HepG2 (cell line): ENCODE data around the gene PRKCG. TPM values are rescaled to one million over a fixed set of nuclear protein-coding genes. Genes with fewer than 3 reads are reported as not detected.

ENCODE experiments used
- ATAC-seq: fragments of 200-7000 bp; cut with Tn5 transposase; 3 replicates; pipeline ENCODE4 v1.9.1; 2020; ENCODE audit warnings: mild to moderate bottlenecking, moderate library complexity
- BruUV-seq: library from RNA; stranded (reverse); fragments of 400-500 nt; replicated peaks from 2 replicates; lab custom pipeline; 2021; lab: Mats Ljungman, UMichigan
- CTCF ChIA-PET: fragments of 300-600 bp; formaldehyde crosslinking; extraction: SDS; loops from one replicate; lab custom pipeline; 2021; ENCODE audit warnings: low total read pairs, inconsistent platforms, low intra/inter-chr PET ratio; lab: Yijun Ruan, JAX
- POLR2A ChIA-PET: fragments of 350-600 bp; sonication (Branson Sonifier 250); formaldehyde crosslinking; loops from one replicate; lab custom pipeline; 2020; ENCODE audit warnings: antibody characterized with exemption, inconsistent platforms; lab: Yijun Ruan, JAX
- DNase-seq: peaks from one replicate; pipeline ENCODE4 v3.0.0-alpha.2; 2015; ENCODE audit warnings: low spot score
- FAIRE-seq: peaks from 3 replicates; lab custom pipeline; 2011; peaks lifted over from hg19 to GRCh38; lab: Jason Lieb, UNC
- H2AFZ ChIP-seq: one replicate; pipeline ENCODE4 v1.6.1; 2011; ENCODE audit warnings: low read length, inconsistent platforms
- H3K27ac ChIP-seq: fragments of 300-600 bp; 3 replicates; pipeline ENCODE4 v1.8.0; 2011; ENCODE audit warnings: mixed run types, mild to moderate bottlenecking, mixed read lengths, low read length, inconsistent platforms; ENCODE audit not compliant: insufficient read depth; ENCODE audit errors: extremely low read length
- H3K27me3 ChIP-seq, 2 experiments: fragments of 200-600 bp in 1 of 2; 2 replicates in 1 of 2; 3 replicates in 1 of 2; pipeline versions ENCODE4 v1.6.0 to v1.8.0; 2011; ENCODE audit warnings: low read length in 2 of 2, mild to moderate bottlenecking in 2 of 2, moderate library complexity in 2 of 2, inconsistent platforms in 1 of 2; ENCODE audit not compliant: insufficient read depth in 2 of 2, control insufficient read depth in 1 of 2
- H3K36me3 ChIP-seq, 2 experiments: fragments of 200-600 bp in 1 of 2; replicated peaks in 1 of 2; 2 replicates in 1 of 2; 3 replicates in 1 of 2; pipeline versions ENCODE4 v1.5.1 to v1.8.0; 2011; ENCODE audit warnings: low read length in 2 of 2, inconsistent platforms in 1 of 2; ENCODE audit not compliant: insufficient read depth in 2 of 2, control insufficient read depth in 1 of 2
- H3K4me1 ChIP-seq: 2 replicates; pipeline ENCODE4 v1.5.1; 2012; ENCODE audit warnings: low read length, inconsistent platforms; ENCODE audit not compliant: insufficient read depth
- H3K4me2 ChIP-seq: 2 replicates; pipeline ENCODE4 v1.6.0; 2011; ENCODE audit warnings: low read depth, low read length, inconsistent platforms
- H3K4me3 ChIP-seq, 3 experiments: fragments of 200-600 bp in 1 of 3; sonication (generic), shearing (Covaris generic) in 1 of 3; replicated peaks in 1 of 3; 2 replicates each; pipeline ENCODE4 v1.5.1; 2011 to 2016; ENCODE audit warnings: low read length in 3 of 3, inconsistent platforms in 2 of 3, low read depth in 2 of 3, mild to moderate bottlenecking in 2 of 3, control low read depth in 1 of 3, mixed read lengths in 1 of 3; ENCODE audit not compliant: insufficient read depth in 1 of 3
- H3K79me2 ChIP-seq: one replicate; pipeline ENCODE4 v1.6.1; 2011; ENCODE audit warnings: low read length, inconsistent platforms; ENCODE audit not compliant: insufficient read depth
- H3K9ac ChIP-seq: 2 replicates; pipeline ENCODE4 v1.6.0; 2011; ENCODE audit warnings: mild to moderate bottlenecking, low read depth, low read length, inconsistent platforms; ENCODE audit not compliant: insufficient read depth
- H3K9me3 ChIP-seq: 2 replicates; pipeline ENCODE4 v1.5.1; 2012; ENCODE audit warnings: mild to moderate bottlenecking, low read length
- H4K20me1 ChIP-seq: 2 replicates; pipeline ENCODE4 v1.6.0; 2011; ENCODE audit warnings: inconsistent platforms, mild to moderate bottlenecking, low read length, moderate library complexity; ENCODE audit not compliant: insufficient read depth
- AKAP8 ChIP-seq: sonication (generic); formaldehyde crosslinking; IDR thresholded peaks from 2 replicates; pipeline ENCODE4 v1.5.1; 2020; ENCODE audit warnings: mild to moderate bottlenecking, missing genetic modification reagents
- EEA1 ChIP-seq: sonication (generic); formaldehyde crosslinking; IDR thresholded peaks from 2 replicates; pipeline ENCODE4 v1.5.1; 2020; ENCODE audit warnings: mild to moderate bottlenecking, missing genetic modification reagents, borderline replicate concordance
- EED ChIP-seq: sonication (generic); formaldehyde crosslinking; IDR thresholded peaks from 2 replicates; pipeline ENCODE4 v1.5.0; 2020; ENCODE audit warnings: mild to moderate bottlenecking, missing genetic modification reagents
- KDM5B ChIP-seq: sonication (generic); formaldehyde crosslinking; IDR thresholded peaks from 2 replicates; pipeline ENCODE4 v1.4.0; 2020; ENCODE audit warnings: missing genetic modification reagents, mild to moderate bottlenecking, borderline replicate concordance
- RFX5 ChIP-seq: IDR thresholded peaks from 2 replicates; pipeline ENCODE4 v1.6.1; 2011; ENCODE audit warnings: low read depth, low read length, improper control_type of control experiment
- RFXAP ChIP-seq: sonication (generic); formaldehyde crosslinking; IDR thresholded peaks from 2 replicates; pipeline ENCODE4 v1.4.0; 2020; ENCODE audit warnings: missing genetic modification reagents, borderline replicate concordance
- TMF1 ChIP-seq: sonication (generic); formaldehyde crosslinking; IDR thresholded peaks from 2 replicates; pipeline ENCODE4 v1.8.1; 2022; ENCODE audit warnings: low read depth, missing genetic modification reagents
- ZNF614 ChIP-seq: IDR thresholded peaks from 2 replicates; pipeline ENCODE4 v1.6.1; 2018; ENCODE audit warnings: missing biosample characterization, missing genetic modification reagents, inconsistent platforms, borderline replicate concordance
- ZNF747 ChIP-seq: sonication (generic); formaldehyde crosslinking; IDR thresholded peaks from 2 replicates; pipeline ENCODE4 v1.8.1; 2023; ENCODE audit warnings: missing genetic modification reagents, mild to moderate bottlenecking, borderline replicate concordance
- ZNF780A ChIP-seq: sonication (generic); formaldehyde crosslinking; IDR thresholded peaks from 2 replicates; pipeline ENCODE4 v1.8.0; 2022; ENCODE audit warnings: mild to moderate bottlenecking, missing genetic modification reagents, moderate library complexity
- WGBS: methylation state at CpG from one replicate; pipeline ENCODE4 v1.1.6; 2017; ENCODE audit warnings: low lambda C conversion rate; 5-methylcytosine and 5-hydroxymethylcytosine counted together
- in situ Hi-C: cut with HindIII; loops from 2 replicates; pipeline ENCODE4 v1.10.0; 2017; ENCODE audit warnings: low pct_unique_long_range_greater_than_20kb; ENCODE audit not compliant: extremely low pct_ligation_motif_present
- intact Hi-C: fragments of 100-400 bp; cut with micrococcal nuclease; formaldehyde crosslinking; loops from one replicate; pipeline ENCODE4 v1.10.0; 2022; ENCODE audit not compliant: unreplicated experiment
- polyA plus RNA-seq, 8 experiments: library from polyadenylated mRNA; depleted of rRNA in 3 of 8; stranded (reverse) in 7 of 8; unstranded in 1 of 8; fragments of >200 nt; fragmentation: Illumina TruSeq in 4 of 8; extraction: Trizol in 4 of 8; gene quantifications; 2 replicates each; pipeline versions ENCODE4 v1.2.1 to v1.2.3, GENCODE V29; 2011 to 2016; ENCODE audit warnings: low read depth in 4 of 8, missing spikeins in 1 of 8, mixed read lengths in 1 of 8; ENCODE audit not compliant: insufficient read depth in 1 of 8
- total RNA-seq, 5 experiments: library from RNA; depleted of rRNA; stranded (reverse); fragments of >200 nt; fragmentation: Illumina TruSeq; extraction: Trizol; gene quantifications; 2 replicates each; pipeline ENCODE4 v1.2.3, GENCODE V29; 2016; ENCODE audit warnings: low read depth in 1 of 5
- TF ChIP-seq, protein P1 (sequence below): sonication (generic); formaldehyde crosslinking; IDR thresholded peaks from 2 replicates; pipeline ENCODE4 v1.4.0; 2020; ENCODE audit warnings: missing genetic modification reagents, borderline replicate concordance
- TF ChIP-seq, protein P2 (sequence below): sonication (generic); formaldehyde crosslinking; IDR thresholded peaks from 2 replicates; pipeline ENCODE4 v1.4.0; 2020; ENCODE audit warnings: mild to moderate bottlenecking, missing genetic modification reagents
- TF ChIP-seq, protein P3 (sequence below): fragments of 450-650 bp; IDR thresholded peaks from 2 replicates; pipeline ENCODE4 v1.6.1; 2017
- TF ChIP-seq, protein P4 (sequence below): sonication (generic); formaldehyde crosslinking; IDR thresholded peaks from 2 replicates; pipeline ENCODE4 v1.8.1; 2023; ENCODE audit warnings: mild to moderate bottlenecking, missing genetic modification reagents, borderline replicate concordance
- TF ChIP-seq, protein P5 (sequence below): sonication (generic); formaldehyde crosslinking; IDR thresholded peaks from 2 replicates; pipeline ENCODE4 v1.4.0; 2020; ENCODE audit warnings: low read depth, mild to moderate bottlenecking, missing genetic modification reagents

The PRKCG gene
- total and polyA plus RNA-seq, 2 of the 13 experiments (the other 11 are each of a cell fraction or from before 2014, with no cell fraction given) = 0.02 to 0.03 TPM

DNA sequence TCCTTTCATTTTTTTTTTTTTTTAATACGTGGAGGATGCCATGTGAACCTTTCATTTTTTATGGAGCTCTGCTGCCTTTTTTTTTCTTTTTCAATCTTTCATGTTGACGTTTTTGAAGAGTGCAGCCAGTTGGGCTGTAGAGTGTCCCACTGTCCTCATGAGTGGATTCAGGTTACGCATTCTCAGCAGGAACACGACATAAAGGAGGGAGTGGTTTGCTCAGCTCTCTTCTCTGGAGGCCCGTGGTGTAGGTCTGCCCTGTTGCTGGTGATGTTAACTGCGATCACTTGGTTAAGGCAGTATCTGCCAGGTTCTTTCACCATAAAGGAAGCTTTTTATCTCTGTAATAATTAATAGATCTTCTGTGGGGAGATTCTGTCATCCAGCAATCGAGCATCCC is 54.0 kb downstream of the PRKCG start:
- Histone ChIP-seq H3K4me1 (no peaks in the 10 kb centered on the region), H3K9ac (no peak overlapping the region), H3K4me3 (no peak overlapping the region), H3K27me3 (0 out of 5 replicates have a peak, but pooled peaks cover 0 to 4% of the 10 kb centered on the region in 2 experiments), H4K20me1 (no peaks in the 10 kb centered on the region), H3K4me2 (no peak overlapping the region), H3K36me3 (no peaks in the 10 kb centered on the region), H3K79me2 (no peaks in the 10 kb centered on the region), H2AFZ (no peak overlapping the region), H3K9me3 (no peaks in the 10 kb centered on the region), H3K27ac (no peak overlapping the region)
- no peak for FAIRE-seq
- WGBS = 14% methylated on average over 7 of the region's 7 CpGs
- ChIA-PET POLR2A (no interaction called here), CTCF (no interaction called here)
- ATAC-seq = no peak
- in situ Hi-C loops (no loop called here), intact Hi-C loops (no loop called here)
- no TSS peak for BruUV-seq
- DNase-seq = no peak
- TF ChIP-seq AKAP8 (CRISPR knock-in tag) (no peak), ZNF780A (CRISPR knock-in tag) (no peak), RFXAP (no peak), TMF1 (CRISPR knock-in tag) (no peak), ZNF614 (CRISPR knock-in tag) (no peak), KDM5B (no peak), RFX5 (no peak), EEA1 (CRISPR knock-in tag) (no peak), ZNF747 (CRISPR knock-in tag) (no peak), EED (CRISPR knock-in tag) (no peak)
- TF ChIP-seq, protein P1, sequence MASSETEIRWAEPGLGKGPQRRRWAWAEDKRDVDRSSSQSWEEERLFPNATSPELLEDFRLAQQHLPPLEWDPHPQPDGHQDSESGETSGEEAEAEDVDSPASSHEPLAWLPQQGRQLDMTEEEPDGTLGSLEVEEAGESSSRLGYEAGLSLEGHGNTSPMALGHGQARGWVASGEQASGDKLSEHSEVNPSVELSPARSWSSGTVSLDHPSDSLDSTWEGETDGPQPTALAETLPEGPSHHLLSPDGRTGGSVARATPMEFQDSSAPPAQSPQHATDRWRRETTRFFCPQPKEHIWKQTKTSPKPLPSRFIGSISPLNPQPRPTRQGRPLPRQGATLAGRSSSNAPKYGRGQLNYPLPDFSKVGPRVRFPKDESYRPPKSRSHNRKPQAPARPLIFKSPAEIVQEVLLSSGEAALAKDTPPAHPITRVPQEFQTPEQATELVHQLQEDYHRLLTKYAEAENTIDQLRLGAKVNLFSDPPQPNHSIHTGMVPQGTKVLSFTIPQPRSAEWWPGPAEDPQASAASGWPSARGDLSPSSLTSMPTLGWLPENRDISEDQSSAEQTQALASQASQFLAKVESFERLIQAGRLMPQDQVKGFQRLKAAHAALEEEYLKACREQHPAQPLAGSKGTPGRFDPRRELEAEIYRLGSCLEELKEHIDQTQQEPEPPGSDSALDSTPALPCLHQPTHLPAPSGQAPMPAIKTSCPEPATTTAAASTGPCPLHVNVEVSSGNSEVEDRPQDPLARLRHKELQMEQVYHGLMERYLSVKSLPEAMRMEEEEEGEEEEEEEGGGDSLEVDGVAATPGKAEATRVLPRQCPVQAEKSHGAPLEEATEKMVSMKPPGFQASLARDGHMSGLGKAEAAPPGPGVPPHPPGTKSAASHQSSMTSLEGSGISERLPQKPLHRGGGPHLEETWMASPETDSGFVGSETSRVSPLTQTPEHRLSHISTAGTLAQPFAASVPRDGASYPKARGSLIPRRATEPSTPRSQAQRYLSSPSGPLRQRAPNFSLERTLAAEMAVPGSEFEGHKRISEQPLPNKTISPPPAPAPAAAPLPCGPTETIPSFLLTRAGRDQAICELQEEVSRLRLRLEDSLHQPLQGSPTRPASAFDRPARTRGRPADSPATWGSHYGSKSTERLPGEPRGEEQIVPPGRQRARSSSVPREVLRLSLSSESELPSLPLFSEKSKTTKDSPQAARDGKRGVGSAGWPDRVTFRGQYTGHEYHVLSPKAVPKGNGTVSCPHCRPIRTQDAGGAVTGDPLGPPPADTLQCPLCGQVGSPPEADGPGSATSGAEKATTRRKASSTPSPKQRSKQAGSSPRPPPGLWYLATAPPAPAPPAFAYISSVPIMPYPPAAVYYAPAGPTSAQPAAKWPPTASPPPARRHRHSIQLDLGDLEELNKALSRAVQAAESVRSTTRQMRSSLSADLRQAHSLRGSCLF (CRISPR knock-in tag) = no peak
- TF ChIP-seq, protein P2, sequence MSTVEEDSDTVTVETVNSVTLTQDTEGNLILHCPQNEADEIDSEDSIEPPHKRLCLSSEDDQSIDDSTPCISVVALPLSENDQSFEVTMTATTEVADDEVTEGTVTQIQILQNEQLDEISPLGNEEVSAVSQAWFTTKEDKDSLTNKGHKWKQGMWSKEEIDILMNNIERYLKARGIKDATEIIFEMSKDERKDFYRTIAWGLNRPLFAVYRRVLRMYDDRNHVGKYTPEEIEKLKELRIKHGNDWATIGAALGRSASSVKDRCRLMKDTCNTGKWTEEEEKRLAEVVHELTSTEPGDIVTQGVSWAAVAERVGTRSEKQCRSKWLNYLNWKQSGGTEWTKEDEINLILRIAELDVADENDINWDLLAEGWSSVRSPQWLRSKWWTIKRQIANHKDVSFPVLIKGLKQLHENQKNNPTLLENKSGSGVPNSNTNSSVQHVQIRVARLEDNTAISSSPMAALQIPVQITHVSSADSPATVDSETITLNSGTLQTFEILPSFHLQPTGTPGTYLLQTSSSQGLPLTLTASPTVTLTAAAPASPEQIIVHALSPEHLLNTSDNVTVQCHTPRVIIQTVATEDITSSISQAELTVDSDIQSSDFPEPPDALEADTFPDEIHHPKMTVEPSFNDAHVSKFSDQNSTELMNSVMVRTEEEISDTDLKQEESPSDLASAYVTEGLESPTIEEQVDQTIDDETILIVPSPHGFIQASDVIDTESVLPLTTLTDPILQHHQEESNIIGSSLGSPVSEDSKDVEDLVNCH = no peak
- TF ChIP-seq, protein P3, sequence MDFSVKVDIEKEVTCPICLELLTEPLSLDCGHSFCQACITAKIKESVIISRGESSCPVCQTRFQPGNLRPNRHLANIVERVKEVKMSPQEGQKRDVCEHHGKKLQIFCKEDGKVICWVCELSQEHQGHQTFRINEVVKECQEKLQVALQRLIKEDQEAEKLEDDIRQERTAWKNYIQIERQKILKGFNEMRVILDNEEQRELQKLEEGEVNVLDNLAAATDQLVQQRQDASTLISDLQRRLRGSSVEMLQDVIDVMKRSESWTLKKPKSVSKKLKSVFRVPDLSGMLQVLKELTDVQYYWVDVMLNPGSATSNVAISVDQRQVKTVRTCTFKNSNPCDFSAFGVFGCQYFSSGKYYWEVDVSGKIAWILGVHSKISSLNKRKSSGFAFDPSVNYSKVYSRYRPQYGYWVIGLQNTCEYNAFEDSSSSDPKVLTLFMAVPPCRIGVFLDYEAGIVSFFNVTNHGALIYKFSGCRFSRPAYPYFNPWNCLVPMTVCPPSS = no peak
- TF ChIP-seq, protein P4, sequence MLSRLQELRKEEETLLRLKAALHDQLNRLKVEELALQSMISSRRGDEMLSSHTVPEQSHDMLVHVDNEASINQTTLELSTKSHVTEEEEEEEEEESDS (CRISPR knock-in tag) = no peak
- TF ChIP-seq, protein P5, sequence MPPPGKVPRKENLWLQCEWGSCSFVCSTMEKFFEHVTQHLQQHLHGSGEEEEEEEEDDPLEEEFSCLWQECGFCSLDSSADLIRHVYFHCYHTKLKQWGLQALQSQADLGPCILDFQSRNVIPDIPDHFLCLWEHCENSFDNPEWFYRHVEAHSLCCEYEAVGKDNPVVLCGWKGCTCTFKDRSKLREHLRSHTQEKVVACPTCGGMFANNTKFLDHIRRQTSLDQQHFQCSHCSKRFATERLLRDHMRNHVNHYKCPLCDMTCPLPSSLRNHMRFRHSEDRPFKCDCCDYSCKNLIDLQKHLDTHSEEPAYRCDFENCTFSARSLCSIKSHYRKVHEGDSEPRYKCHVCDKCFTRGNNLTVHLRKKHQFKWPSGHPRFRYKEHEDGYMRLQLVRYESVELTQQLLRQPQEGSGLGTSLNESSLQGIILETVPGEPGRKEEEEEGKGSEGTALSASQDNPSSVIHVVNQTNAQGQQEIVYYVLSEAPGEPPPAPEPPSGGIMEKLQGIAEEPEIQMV (CRISPR knock-in tag) = no peak
